ENCODE measurements around the gene ZNF350. TPM values are rescaled to one million over a fixed set of nuclear protein-coding genes. Genes with fewer than 3 reads are reported as not detected.
A peak's percentile ranks its signal among the peaks of the same experiment; 100 is the strongest.
"Not testable (repeated sequence)": the region's sequence is repeated elsewhere in the genome, so short reads cannot be mapped to it uniquely, and the experiment has no call there.

Gene ZNF350
- total RNA-seq, 6 experiments from 2014 or later: 2.5 to 5.8 (median 3.4) TPM

DNA sequence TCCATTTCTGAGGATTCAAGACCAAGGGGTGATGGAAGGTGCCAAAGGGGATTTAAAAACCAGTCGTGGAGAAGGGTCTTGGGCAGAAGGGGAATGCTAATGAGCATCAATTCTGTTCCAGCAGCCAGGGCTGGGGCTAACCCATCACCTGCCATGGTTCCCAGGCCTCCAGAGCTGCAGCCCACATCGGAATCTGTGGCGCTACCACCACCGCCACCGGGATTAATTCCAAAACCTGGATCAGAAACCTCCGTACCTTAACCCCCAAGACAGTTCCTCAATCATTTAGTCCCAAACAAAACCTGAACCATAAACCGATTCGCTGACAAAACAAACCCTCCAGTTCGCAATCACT lies 20.8 kb upstream of the ZNF350 start:
- peaks cover 0 to 9% (median 4%) of the 10 kb centered on the region in 4 donors for H3K36me3 ChIP-seq
- no peak for TF ChIP-seq POLR2A (IDR thresholded peaks at IDR 0.05)
- TF ChIP-seq, protein P1, sequence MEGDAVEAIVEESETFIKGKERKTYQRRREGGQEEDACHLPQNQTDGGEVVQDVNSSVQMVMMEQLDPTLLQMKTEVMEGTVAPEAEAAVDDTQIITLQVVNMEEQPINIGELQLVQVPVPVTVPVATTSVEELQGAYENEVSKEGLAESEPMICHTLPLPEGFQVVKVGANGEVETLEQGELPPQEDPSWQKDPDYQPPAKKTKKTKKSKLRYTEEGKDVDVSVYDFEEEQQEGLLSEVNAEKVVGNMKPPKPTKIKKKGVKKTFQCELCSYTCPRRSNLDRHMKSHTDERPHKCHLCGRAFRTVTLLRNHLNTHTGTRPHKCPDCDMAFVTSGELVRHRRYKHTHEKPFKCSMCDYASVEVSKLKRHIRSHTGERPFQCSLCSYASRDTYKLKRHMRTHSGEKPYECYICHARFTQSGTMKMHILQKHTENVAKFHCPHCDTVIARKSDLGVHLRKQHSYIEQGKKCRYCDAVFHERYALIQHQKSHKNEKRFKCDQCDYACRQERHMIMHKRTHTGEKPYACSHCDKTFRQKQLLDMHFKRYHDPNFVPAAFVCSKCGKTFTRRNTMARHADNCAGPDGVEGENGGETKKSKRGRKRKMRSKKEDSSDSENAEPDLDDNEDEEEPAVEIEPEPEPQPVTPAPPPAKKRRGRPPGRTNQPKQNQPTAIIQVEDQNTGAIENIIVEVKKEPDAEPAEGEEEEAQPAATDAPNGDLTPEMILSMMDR (IDR thresholded peaks at IDR 0.05): no peak
- peak overlapping the region; percentile 68 to 79 (median 75) for H3K4me3 ChIP-seq
- intact Hi-C loops (cut with DNase I): no loop called here
- no peak overlapping the region for H3K27ac ChIP-seq
- no peak for DNase-seq
- H3K9me3 ChIP-seq: peaks cover 0 to 19% (median 0%) of the 10 kb centered on the region in 4 donors
- ATAC-seq: peak; percentile 5 to 18 (median 13)
- no peaks in the 10 kb centered on the region for H3K27me3 ChIP-seq
- peaks cover 0 to 3% (median under 1%) of the 10 kb centered on the region in 4 donors for H3K4me1 ChIP-seq
- WGBS (ENCODE audit: insufficient coverage, low coverage, low lambda C conversion rate, missing lambda C conversion rate): 12% methylated on average over 8 of the region's 9 CpGs

DNA sequence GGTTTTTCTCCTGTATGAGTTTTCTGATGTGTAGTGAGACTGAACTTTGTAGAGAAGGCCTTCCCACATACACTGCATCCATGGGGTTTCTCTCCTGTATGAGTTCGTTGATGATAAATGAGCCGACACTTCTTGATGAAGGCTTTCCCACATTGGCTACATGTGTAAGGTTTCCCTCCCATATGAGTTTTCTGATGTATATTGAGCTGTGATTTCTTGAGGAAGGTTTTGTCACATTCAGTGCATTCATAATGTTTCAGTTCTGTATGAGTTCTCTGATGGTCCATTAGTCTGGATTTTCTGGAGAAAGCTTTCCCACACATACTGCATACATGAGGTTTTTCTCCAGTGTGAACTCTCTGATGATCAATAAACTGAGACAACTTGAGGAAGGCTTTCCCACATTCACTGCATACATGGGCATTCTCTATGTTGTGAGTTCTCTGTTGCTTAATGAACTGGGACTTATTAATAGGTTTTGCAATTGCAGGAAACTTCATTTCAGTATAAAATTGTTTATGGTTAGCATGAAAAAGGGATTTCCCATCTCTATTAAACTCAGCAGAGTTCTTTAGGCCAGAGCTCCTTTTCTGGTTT lies 7.5 kb upstream of the ZNF350 start:
- Histone ChIP-seq H3K27me3 (no peaks in the 10 kb centered on the region), H3K4me3 (no peak overlapping the region), H3K4me1 (no peaks in the 10 kb centered on the region), H3K9me3 (peaks cover 3 to 75% (median 43%) of the 10 kb centered on the region in 4 donors), H3K27ac (no peak overlapping the region), H3K36me3 (peaks cover 0 to 40% (median 16%) of the 10 kb centered on the region in 4 donors)
- intact Hi-C loops (cut with DNase I): no loop called here
- TF ChIP-seq POLR2A (IDR thresholded peaks at IDR 0.05): no peak
- TF ChIP-seq, protein P1 (IDR thresholded peaks at IDR 0.05): no peak
- WGBS (ENCODE audit: insufficient coverage, low coverage, low lambda C conversion rate, missing lambda C conversion rate): 100% methylated on average over 2 of the region's 2 CpGs
- ATAC-seq (no peak), DNase-seq (no peak)

DNA sequence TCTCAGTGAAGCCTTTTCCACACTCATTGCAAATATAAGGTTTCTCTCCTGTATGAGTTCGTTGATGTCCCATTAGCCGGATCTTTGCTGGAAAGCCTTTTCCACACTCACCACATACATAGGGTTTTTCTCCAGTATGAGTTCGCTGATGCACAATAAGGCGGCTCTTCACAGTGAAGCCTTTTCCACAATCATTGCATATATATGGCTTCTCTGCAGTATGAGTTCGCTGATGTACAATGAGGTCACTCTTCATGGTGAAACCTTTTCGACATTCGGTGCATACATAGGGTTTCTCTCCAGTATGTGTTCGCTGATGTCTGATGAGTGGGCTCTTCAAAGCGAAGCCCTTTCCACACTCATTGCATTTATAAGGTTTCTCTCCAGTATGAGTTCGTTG lies 6.8 kb upstream of the ZNF350 start:
- Histone ChIP-seq H3K4me3 (no peak overlapping the region), H3K27me3 (no peaks in the 10 kb centered on the region), H3K9me3 (peaks cover 3 to 77% (median 44%) of the 10 kb centered on the region in 4 donors), H3K36me3 (peaks cover 0 to 33% (median 12%) of the 10 kb centered on the region in 4 donors), H3K4me1 (no peaks in the 10 kb centered on the region), H3K27ac (no peak overlapping the region)
- DNase-seq (no peak), ATAC-seq (no peak)
- intact Hi-C loops (cut with DNase I): no loop called here
- 94% methylated on average over 9 of the region's 10 CpGs for WGBS (ENCODE audit: insufficient coverage, low coverage, low lambda C conversion rate, missing lambda C conversion rate)
- TF ChIP-seq POLR2A (IDR thresholded peaks at IDR 0.05): no peak
- TF ChIP-seq, protein P1 (IDR thresholded peaks at IDR 0.05): no peak

DNA sequence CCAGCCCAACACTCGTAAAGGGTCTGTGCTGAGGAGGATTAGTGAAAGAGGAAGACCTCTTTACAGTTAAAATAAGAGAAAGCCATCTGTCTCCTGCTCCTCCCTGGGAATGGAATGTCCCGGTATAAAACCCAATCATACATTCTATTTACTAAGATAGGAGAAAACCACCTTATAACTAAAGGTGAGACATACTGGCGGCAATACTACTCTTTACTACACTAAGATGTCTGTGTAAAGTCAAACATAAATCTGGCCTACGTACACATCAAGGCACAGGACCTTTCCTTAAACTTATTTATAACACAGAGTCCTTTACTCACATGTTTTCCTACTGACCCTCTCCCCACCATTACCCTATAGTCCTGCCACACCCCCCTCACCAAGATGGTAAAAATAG lies 3.3 kb downstream of the ZNF350 start:
- H3K9me3 ChIP-seq: peaks cover 0 to 36% (median 18%) of the 10 kb centered on the region in 4 donors
- DNase-seq (no peak), ATAC-seq (no peak)
- WGBS (ENCODE audit: insufficient coverage, low coverage, low lambda C conversion rate, missing lambda C conversion rate): 100% methylated on average over 3 of the region's 4 CpGs
- H3K4me3 ChIP-seq: no peak overlapping the region
- no peaks in the 10 kb centered on the region for H3K27me3 ChIP-seq
- intact Hi-C loops (cut with DNase I): no loop called here
- TF ChIP-seq, protein P1 (IDR thresholded peaks at IDR 0.05): no peak
- TF ChIP-seq POLR2A (IDR thresholded peaks at IDR 0.05): no peak
- no peaks in the 10 kb centered on the region for H3K4me1 ChIP-seq
- H3K27ac ChIP-seq: no peak overlapping the region
- peaks cover 0 to 5% (median 0%) of the 10 kb centered on the region in 4 donors for H3K36me3 ChIP-seq

DNA sequence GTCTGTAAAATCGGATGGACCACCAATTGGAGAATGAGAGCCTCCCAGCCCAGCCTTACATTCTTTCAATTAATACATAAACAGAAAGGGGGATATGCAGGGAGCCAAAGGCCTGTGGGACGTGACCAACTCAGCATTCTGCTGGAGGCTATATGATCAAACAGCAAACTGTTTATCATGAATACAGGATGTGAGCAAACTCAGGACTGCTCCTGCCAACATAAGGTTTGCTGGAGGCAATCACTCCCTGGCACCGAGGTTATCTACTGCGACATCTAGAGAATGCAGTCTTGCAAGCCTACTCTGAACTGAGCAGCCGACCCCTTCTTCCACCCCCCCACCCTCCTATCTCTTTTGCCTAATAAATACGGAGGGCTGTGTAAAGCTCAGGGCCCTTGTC lies 5.7 kb downstream of the ZNF350 start:
- H3K4me3 ChIP-seq; DNase-seq; H3K27me3 ChIP-seq; ATAC-seq; H3K36me3 ChIP-seq; H3K27ac ChIP-seq; intact Hi-C loops (cut with DNase I); H3K4me1 ChIP-seq: not testable (repeated sequence)
- peaks cover 0 to 36% (median 17%) of the 10 kb centered on the region in 4 donors for H3K9me3 ChIP-seq
- 95% methylated on average over 4 of the region's 6 CpGs for WGBS (ENCODE audit: insufficient coverage, low coverage, low lambda C conversion rate, missing lambda C conversion rate)
